ENCODE results near the gene TMLHE.
"Not testable (repeated sequence)": the region's sequence is repeated elsewhere in the genome, so short reads cannot be mapped to it uniquely, and the experiment has no call there.

TMLHE gene

GRCh38 chrX:155514225-155514624, 98.5 kb downstream of the TMLHE start:
- DNase-seq, result no peak
- no peak for TF ChIP-seq CTCF (IDR thresholded peaks at IDR 0.05)
- H3K4me1 Mint-ChIP-seq, result no peaks in the 10 kb centered on the region
- H3K36me3 Mint-ChIP-seq (ENCODE audit: low read depth), result peaks cover 47% of the 10 kb centered on the region
- H3K27ac Mint-ChIP-seq, result no peak overlapping the region
- H3K9me3 Mint-ChIP-seq, result peaks cover 21% of the 10 kb centered on the region
- no peak overlapping the region for H3K4me3 Mint-ChIP-seq
- H3K27me3 Mint-ChIP-seq (ENCODE audit: low read depth, poor library complexity), result no peaks in the 10 kb centered on the region

GRCh38 chrX:155505296-155505695, 107.5 kb downstream of the TMLHE start:
- TF ChIP-seq CTCF (IDR thresholded peaks at IDR 0.05), result no peak
- no peak overlapping the region for H3K27ac Mint-ChIP-seq
- no peak overlapping the region for H3K4me3 Mint-ChIP-seq
- DNase-seq, result no peak
- no peaks in the 10 kb centered on the region for H3K27me3 Mint-ChIP-seq (ENCODE audit: low read depth, poor library complexity)
- peaks cover 43% of the 10 kb centered on the region for H3K36me3 Mint-ChIP-seq (ENCODE audit: low read depth)
- H3K4me1 Mint-ChIP-seq, result no peaks in the 10 kb centered on the region
- peaks cover 5% of the 10 kb centered on the region for H3K9me3 Mint-ChIP-seq

GRCh38 chrX:155495134-155495533, 117.6 kb downstream of the TMLHE start:
- not testable (repeated sequence) for DNase-seq; H3K27me3 Mint-ChIP-seq (ENCODE audit: low read depth, poor library complexity); H3K36me3 Mint-ChIP-seq (ENCODE audit: low read depth); H3K9me3 Mint-ChIP-seq; H3K27ac Mint-ChIP-seq; H3K4me3 Mint-ChIP-seq; H3K4me1 Mint-ChIP-seq

- not testable (repeated sequence) for H3K27ac Mint-ChIP-seq
These were observed 121.3 kb downstream of the TMLHE start for GRCh38 chrX:155491421-155491820.

GRCh38 chrX:155477136-155477535, 135.6 kb downstream of the TMLHE start:
- H3K27me3 Mint-ChIP-seq (ENCODE audit: low read depth, poor library complexity); H3K27ac Mint-ChIP-seq; DNase-seq; H3K4me1 Mint-ChIP-seq; H3K36me3 Mint-ChIP-seq (ENCODE audit: low read depth); H3K9me3 Mint-ChIP-seq; H3K4me3 Mint-ChIP-seq: not testable (repeated sequence)

More at GRCh38 chrX:155491421-155491820, 121.3 kb downstream of the TMLHE start:
- not testable (repeated sequence) for DNase-seq; H3K36me3 Mint-ChIP-seq (ENCODE audit: low read depth); H3K9me3 Mint-ChIP-seq; H3K27me3 Mint-ChIP-seq (ENCODE audit: low read depth, poor library complexity); H3K4me3 Mint-ChIP-seq; H3K4me1 Mint-ChIP-seq

- not testable (repeated sequence) for H3K27me3 Mint-ChIP-seq (ENCODE audit: low read depth, poor library complexity); H3K4me3 Mint-ChIP-seq; H3K4me1 Mint-ChIP-seq; H3K9me3 Mint-ChIP-seq; H3K36me3 Mint-ChIP-seq (ENCODE audit: low read depth); H3K27ac Mint-ChIP-seq; DNase-seq
These were observed 146.3 kb downstream of the TMLHE start for GRCh38 chrX:155466269-155466938.

- H3K4me3 Mint-ChIP-seq; H3K27me3 Mint-ChIP-seq (ENCODE audit: low read depth, poor library complexity); H3K27ac Mint-ChIP-seq; H3K36me3 Mint-ChIP-seq (ENCODE audit: low read depth); H3K4me1 Mint-ChIP-seq; DNase-seq; H3K9me3 Mint-ChIP-seq: not testable (repeated sequence)
These were observed 152.3 kb downstream of the TMLHE start for GRCh38 chrX:155460501-155460900.

- not testable (repeated sequence) for H3K27me3 Mint-ChIP-seq (ENCODE audit: low read depth, poor library complexity); H3K9me3 Mint-ChIP-seq; H3K36me3 Mint-ChIP-seq (ENCODE audit: low read depth); H3K27ac Mint-ChIP-seq; H3K4me1 Mint-ChIP-seq; H3K4me3 Mint-ChIP-seq; DNase-seq
These were observed 154.3 kb downstream of the TMLHE start, which contains the start of gene F8A3 for GRCh38 chrX:155458471-155458870. F8A3 (minus strand) TSS chrX:155458620; CDS start chrX:155458600, 20 bp downstream.

GRCh38 chrX:155457761-155458447, 154.8 kb downstream of the TMLHE start:
- not testable (repeated sequence) for H3K27me3 Mint-ChIP-seq (ENCODE audit: low read depth, poor library complexity); H3K4me1 Mint-ChIP-seq; H3K27ac Mint-ChIP-seq; H3K36me3 Mint-ChIP-seq (ENCODE audit: low read depth); H3K4me3 Mint-ChIP-seq; DNase-seq
- H3K9me3 Mint-ChIP-seq, result peaks cover 11% of the 10 kb centered on the region

Measured in nephron progenitor cell (in vitro differentiated cells).